Globus pallidus (tissue), 1 donor: ENCODE measurements around the gene REEP1.
"Not testable (repeated sequence)": the region's sequence is repeated elsewhere in the genome, so short reads cannot be mapped to it uniquely, and the experiment has no call there.

Experiments used
- DNase-seq: peaks from one replicate; pipeline ENCODE4 v3.0.0-alpha.2; 2015; ENCODE audit warnings: low spot score

The REEP1 gene

DNA sequence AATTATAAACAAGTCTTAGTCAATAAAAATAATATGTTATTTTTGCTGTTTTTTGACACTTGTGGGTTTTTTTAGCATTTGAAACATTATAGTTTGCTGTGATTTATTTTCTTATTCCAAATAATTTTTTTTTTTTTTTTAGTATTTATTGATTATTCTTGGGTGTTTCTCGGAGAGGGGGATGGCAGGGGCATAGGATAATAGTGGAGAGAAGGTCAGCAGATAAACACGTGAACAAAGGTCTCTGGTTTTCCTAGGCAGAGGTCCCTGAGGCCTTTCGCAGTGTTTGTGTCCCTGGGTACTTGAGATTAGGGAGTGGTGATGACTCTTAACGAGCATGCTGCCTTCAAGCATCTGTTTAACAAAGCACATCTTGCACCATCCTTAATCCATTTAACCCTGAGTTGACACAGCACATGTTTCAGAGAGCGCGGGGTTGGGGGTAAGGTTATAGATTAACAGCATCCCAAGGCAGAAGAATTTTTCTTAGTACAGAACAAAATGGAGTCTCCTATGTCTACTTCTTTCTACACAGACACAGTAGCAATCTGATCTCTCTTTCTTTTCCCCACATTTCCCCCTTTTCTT, 8.5 kb upstream of the REEP1 start:
- DNase-seq: not testable (repeated sequence)

GRCh38 chr2:86344404-86344803, 7.0 kb upstream of the REEP1 start:
- DNase-seq: no peak

DNA sequence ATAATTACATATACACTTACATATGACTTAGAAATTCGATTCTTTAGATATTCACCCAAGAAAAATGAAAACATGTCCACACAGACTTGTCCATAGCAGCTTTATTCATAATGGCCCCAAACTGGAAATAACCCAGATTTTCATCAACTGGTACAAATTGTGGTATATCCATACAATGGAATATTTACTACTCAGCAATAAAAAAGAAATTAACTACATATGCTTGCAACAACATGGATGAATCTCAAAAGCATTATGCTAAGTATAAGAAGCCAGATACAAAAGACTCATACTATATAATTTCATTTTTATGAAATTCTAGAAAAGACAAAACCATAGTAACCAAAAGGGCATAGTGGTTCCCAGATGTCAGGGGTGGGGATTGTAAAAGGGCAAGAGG, 5.1 kb upstream of the REEP1 start:
- no peak for DNase-seq

DNA sequence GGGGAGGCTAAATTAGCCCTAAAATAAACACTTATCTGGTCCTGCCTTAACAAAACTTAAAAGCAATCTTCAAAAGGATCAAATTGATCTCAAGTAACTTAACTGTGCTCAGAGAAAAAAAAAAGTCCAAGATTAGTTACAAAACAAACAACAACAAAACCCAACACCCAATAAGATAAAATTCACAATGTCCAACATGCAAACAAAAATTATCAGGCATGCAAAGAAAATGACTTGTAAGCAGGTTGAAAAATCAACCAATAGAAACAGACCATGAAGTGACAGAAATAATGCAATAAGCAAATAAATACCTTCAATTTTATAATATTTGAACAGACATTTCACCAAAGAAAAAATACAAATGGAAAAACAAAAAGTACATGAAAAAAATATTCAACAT, 4.0 kb upstream of the REEP1 start:
- DNase-seq: no peak

DNA sequence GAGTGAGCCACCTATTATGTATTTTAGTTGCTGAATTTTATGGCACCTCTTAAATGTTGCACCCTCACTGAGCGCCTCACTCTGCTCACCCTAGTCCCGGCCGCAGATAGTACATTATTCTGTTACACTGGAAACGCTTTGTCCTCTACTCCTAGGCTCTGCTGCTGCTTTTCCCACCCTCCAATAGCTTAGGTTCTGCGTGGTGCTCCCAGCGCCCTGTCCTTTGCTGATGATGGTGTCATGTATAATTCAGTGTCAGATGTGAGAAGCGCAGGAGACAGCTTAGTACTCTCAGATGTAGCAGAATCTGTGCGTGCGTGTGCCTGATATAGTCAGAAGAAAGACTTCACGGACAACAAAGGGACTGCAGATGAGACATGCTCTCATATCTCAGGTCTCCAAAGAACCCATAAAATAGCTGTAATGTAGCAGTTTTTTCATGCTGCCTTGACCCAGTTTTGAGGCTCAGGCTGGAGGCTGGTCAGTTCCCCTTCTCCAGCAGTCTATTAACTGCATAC, 1.4 kb upstream of the REEP1 start:
- no peak for DNase-seq

GRCh38 chr2:86336675-86337243, 667 bp downstream of the REEP1 start:
- no peak for DNase-seq

DNA sequence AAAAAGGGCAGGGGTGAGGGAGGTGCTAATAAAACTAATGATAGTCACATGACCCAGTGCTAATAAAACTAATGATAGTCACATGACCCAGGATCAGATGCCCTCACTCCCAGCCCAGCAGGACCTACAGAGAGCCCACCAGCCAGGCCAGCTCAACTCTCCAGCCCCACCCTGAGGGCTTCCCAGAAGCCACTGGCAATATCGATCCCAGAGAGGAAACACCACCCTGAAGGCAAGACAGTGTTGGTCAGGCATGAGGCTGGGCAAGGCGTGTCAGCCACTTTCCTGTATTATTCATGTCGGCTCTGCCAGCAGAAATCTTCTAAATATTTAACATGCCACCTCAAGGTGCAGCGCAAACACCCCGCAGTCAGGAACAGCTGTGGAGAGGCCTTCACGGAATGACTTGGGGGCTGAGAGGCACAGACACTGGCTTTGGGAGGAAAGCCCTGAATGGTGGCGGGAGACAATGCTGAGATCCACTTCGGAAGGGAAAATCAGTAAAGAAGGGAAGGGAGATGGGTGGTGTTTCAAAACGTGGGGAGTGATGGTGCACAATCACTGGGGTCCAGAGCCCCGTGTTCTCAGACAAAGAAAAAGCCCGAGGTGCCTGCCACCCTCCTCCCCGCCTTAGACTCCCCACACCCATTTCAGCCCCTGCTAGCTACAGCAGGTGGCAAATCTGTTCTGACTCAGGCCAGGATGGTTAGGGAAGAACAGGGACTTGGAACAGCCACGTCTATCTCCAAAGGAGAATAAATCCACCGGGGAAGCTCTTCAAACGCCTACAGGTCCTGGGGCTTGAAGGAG, 1.4 kb downstream of the REEP1 start:
- DNase-seq: no peak

DNA sequence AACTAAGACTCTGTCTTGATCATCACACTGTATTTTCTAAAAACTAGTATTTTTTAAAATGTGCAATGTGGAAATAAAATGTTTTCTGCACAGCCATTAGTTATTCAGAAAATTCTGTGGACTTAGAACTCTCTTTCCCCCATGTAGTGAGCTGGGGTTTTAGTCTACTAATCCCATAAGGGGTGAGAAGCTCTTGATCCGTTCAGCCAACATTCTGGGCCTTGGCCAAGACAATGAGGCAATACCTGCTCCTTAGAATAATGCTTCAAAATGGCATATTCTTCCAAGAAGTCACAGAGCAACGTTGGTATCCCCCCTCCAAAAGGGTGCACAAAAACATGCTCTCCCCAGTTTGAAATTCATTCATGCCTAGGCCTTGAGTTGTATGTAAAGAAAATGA, 4.0 kb downstream of the REEP1 start:
- no peak for DNase-seq

GRCh38 chr2:86332654-86333053, 4.8 kb downstream of the REEP1 start:
- DNase-seq: no peak

DNA sequence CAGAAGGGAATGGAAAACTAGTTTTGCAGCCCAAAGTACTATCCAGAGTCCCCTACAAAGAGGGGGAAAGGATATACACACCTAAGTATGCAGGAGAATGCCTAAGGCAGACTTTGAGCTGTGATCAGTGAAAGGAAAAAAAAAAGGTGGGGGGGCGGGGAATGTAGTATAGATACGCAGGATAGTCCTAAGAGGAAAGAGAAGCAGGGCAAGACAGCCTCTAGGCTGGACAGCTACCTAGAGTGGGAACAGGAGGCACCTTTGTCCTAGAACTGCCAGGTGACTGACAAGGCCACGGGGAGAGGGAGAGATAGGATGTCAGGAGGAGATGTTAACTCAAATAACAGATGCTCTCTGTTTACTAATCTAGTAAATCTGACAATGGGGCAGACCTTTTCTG, 6.0 kb downstream of the REEP1 start:
- no peak for DNase-seq

DNA sequence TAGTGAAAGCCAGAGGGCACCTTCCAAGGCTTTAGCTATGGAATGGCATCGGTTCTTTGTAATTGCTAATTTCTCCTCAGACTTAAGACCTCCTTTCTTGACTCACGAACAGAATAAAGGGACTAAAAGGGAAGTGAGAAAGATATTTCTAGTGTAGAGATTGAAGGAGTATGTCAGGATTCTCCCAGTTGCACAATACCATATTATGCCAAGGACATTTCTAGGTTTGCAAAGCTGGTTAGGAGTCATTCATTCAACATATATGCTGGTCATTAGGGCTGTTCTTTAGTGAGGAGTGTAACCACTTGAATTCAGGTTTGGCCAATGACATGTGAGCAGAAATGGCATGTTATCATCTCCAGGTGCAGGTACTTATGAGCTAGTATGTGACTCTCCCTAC, 7.4 kb downstream of the REEP1 start:
- no peak for DNase-seq

DNA sequence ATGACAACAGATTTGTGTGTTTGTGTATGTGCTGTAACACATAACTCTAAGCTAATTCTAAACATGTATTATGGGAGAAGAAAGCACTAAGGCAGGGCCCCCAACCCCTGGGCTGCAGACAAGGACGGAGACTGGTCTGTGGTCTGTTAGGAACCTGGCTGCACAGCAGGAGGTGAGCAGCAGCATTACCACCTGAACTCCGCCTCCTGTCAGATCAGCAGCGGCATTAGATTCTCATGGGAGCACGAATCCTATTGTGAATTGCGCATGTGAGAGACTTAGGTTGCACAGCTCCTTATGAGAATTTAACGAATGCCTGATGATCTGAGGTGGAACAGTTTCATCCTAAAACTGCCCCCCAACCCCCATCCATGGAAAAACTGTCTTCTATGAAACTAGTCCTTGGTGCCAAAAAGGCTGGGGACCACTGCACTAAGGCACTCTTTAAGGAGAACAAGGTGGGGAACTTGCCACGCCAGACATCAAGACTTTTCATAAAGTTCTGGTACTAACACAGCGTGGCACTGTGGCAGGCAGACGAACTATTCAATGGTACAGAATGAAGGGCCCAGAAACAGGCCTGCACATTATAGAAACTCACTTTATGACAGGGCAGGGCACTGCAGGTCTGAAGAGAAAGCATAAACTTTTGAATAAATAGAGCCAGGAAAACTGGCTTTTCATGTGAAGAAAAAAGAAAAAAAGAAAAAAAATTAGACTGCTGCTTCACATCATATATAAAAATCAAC, 14.0 kb downstream of the REEP1 start:
- no peak for DNase-seq

GRCh38 chr2:86319700-86320580, 17.5 kb downstream of the REEP1 start:
- DNase-seq: no peak

DNA sequence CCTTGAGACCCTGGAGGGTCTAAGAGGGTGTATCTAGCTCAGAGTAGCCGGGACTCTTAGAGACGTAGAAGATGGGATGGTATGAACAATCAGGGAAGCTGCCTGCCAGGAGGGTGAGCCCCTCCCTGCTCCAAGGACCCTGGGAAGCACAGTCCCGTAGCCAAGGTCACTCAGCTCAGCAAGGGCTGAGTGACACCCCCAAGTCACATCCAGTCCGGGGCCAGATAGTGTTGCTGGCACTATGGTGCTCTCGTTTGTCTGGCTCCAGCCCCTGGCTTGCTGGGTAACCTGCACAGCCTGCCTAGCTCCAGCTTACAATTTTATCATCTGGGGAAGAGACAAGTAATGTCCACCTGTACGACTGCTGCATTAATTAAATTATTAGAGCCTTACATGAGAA, 22.3 kb downstream of the REEP1 start:
- DNase-seq: no peak

DNA sequence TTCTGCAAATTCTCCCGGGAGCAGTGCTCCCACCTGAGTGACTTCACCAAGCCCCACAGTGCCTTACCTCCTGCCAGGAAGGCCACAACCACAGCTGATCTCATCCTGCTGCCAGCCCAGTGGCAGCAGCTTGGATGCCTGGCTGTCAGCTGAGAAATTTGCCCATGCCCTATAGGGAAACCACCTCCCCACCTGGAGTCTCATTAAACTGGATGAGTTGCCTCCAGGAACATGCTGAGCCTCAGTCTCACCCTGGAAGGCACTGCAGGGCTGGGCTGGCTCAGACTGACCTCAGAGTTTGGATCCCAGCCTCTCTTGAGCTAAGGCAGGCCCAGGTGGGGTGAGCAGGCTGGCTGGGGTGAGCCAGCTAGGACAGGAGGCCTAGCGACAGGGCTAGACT, 23.3 kb downstream of the REEP1 start:
- no peak for DNase-seq

DNA sequence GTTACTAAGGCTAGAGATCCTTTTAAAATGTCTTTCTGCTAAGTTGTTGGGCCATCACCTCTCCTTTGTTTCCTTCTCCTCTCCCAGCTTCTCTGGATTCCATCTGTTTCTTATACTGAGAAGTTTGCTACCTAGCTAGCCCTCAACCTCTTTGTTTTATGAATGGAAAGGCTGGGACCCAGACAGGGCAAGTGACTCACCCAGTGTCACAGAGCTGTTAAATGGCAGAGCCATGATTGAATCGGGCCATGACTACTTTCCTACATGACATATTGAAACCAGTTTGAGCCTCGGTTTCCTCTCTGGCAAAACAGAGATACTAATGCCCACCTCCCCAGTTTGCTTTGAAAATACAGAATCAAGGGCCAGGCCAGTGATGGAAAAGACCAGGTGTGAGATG, 24.1 kb downstream of the REEP1 start:
- DNase-seq: no peak

- no peak for DNase-seq
These were observed 25.5 kb downstream of the REEP1 start for GRCh38 chr2:86311879-86312278.

DNA sequence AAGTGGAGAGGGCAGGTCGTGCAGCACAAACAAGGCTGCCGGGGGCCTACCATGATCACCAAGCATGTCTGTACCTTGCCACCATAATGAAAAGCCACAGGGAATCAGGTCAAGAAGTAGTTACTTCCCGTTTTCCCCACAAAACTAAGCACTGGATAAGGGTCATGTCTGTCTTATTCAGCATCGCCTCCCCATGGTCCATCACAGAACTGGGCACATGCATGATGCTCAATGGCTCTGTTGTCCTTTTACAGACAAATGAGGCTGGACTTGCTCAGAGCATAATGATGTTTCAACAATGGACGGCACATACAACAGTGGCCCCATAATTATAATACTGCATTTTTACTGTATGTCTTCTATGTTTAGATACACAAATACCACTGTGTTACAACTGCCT, 27.5 kb downstream of the REEP1 start:
- DNase-seq: no peak

- no peak for DNase-seq
These were observed 28.3 kb downstream of the REEP1 start for GRCh38 chr2:86308984-86309695.

DNA sequence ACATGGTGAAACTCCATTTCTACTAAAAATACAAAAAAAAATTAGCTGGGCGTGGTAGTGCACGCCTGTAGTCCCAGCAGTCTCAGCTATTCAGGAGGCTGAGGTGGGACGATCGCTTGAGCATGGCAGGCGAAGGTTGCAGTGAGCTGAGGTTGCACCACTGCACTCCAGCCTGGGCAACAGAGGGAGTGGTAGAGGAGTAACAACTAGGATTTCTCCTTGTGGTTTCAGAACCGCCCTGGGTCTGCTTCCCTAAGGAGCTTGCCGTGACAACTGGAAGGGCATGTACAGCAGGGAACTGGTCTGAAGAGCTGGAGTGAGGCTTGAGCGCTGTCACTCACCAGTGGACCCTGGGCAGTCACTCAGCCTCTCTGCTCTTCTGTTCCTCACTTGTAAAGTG, 29.1 kb downstream of the REEP1 start:
- DNase-seq: no peak

- DNase-seq: no peak
These were observed 30.0 kb downstream of the REEP1 start for GRCh38 chr2:86307431-86307830.
